SK-N-SH (cell line): ENCODE results near the gene CDH11. TPM values are rescaled to one million over a fixed set of nuclear protein-coding genes. Genes with fewer than 3 reads are reported as not detected.
A peak's percentile ranks its signal among the peaks of the same experiment; 100 is the strongest.

Source experiments
- CTCF ChIA-PET: fragments of 300-600, 350-600 bp; formaldehyde crosslinking; extraction: SDS; loops from one replicate; lab custom pipeline; 2021; lab: Yijun Ruan, JAX
- POLR2A ChIA-PET: fragments of 350-600 bp; sonication (Branson Sonifier 250); formaldehyde crosslinking; extraction: SDS; loops from one replicate; lab custom pipeline; 2020; ENCODE audit warnings: antibody characterized with exemption, inconsistent platforms; lab: Yijun Ruan, JAX
- DNase-seq: peaks from one replicate; pipeline ENCODE4 v3.0.0; 2012
- H2AFZ ChIP-seq: fragments of 200-600 bp; sonication (generic); 2 replicates; pipeline ENCODE4 v1.8.1; 2016; ENCODE audit warnings: antibody characterized with exemption, mild to moderate bottlenecking, low read depth
- H3F3A ChIP-seq: fragments of 200-600 bp; sonication (generic); replicated peaks from 2 replicates; pipeline ENCODE3; 2016; ENCODE audit warnings: antibody characterized with exemption, mild to moderate bottlenecking; ENCODE audit not compliant: insufficient read depth
- H3K27ac ChIP-seq, 2 experiments: fragments of 200-500 bp in 1 of 2; fragments of 200-600 bp in 1 of 2; sonication (Bioruptor generic) in 1 of 2; sonication (generic), shearing (Covaris generic) in 1 of 2; 2 replicates each; pipeline versions ENCODE4 v1.5.1 to v1.6.1; 2014 to 2016; ENCODE audit warnings: low read depth in 2 of 2, inconsistent platforms in 1 of 2, low read length in 1 of 2, mild to moderate bottlenecking in 1 of 2, mixed read lengths in 1 of 2
- H3K27me3 ChIP-seq: fragments of 200-600 bp; sonication (generic), shearing (Covaris generic); 2 replicates; pipeline ENCODE4 v1.6.1; 2016; ENCODE audit warnings: mixed run types; ENCODE audit not compliant: insufficient read depth
- H3K36me3 ChIP-seq, 2 experiments: fragments of 200-500 bp in 1 of 2; fragments of 200-600 bp in 1 of 2; sonication (Bioruptor generic) in 1 of 2; sonication (generic) in 1 of 2; replicated peaks in 1 of 2; 2 replicates each; pipeline versions ENCODE3 to v1.5.1; 2014 to 2016; ENCODE audit warnings: low read length in 1 of 2, mild to moderate bottlenecking in 1 of 2; ENCODE audit not compliant: insufficient read depth in 2 of 2, control insufficient read depth in 1 of 2
- H3K4me1 ChIP-seq, 2 experiments: fragments of 200-500 bp in 1 of 2; fragments of 200-600 bp in 1 of 2; sonication (Bioruptor generic) in 1 of 2; sonication (generic), shearing (Covaris generic) in 1 of 2; 2 replicates each; pipeline versions ENCODE4 v1.5.1 to v1.6.1; 2014 to 2016; ENCODE audit warnings: low read depth in 1 of 2, low read length in 1 of 2, mixed run types in 1 of 2; ENCODE audit not compliant: insufficient read depth in 2 of 2, control insufficient read depth in 1 of 2
- H3K4me2 ChIP-seq: fragments of 200-600 bp; sonication (generic), shearing (Covaris generic); 2 replicates; pipeline ENCODE4 v1.6.1; 2017; ENCODE audit warnings: mixed run types
- H3K4me3 ChIP-seq, 2 experiments: fragments of 200-500 bp in 1 of 2; fragments of 200-600 bp in 1 of 2; sonication (Bioruptor generic) in 1 of 2; sonication (generic), shearing (Covaris generic) in 1 of 2; 2 replicates each; pipeline versions ENCODE4 v1.5.1 to v1.8.1; 2014 to 2016; ENCODE audit warnings: low read depth in 2 of 2, inconsistent platforms in 1 of 2, low read length in 1 of 2, mild to moderate bottlenecking in 1 of 2, mixed read lengths in 1 of 2, moderate library complexity in 1 of 2
- H3K79me2 ChIP-seq: fragments of 200-600 bp; sonication (generic); 2 replicates; pipeline ENCODE4 v1.8.1; 2017; ENCODE audit warnings: mild to moderate bottlenecking; ENCODE audit not compliant: insufficient read depth
- H3K9ac ChIP-seq: fragments of 200-600 bp; sonication (generic); 2 replicates; pipeline ENCODE4 v1.6.1; 2017; ENCODE audit warnings: mixed run types
- H3K9me2 ChIP-seq: fragments of 200-600 bp; sonication (generic); 2 replicates; pipeline ENCODE4 v1.6.1; 2017; ENCODE audit warnings: mixed run types
- H3K9me3 ChIP-seq: fragments of 200-600 bp; sonication (generic); 2 replicates; pipeline ENCODE4 v1.6.1; 2017; ENCODE audit warnings: mixed run types, mild to moderate bottlenecking, moderate library complexity
- H4K20me1 ChIP-seq: fragments of 200-600 bp; sonication (generic); 2 replicates; pipeline ENCODE4 v1.6.1; 2017; ENCODE audit warnings: mild to moderate bottlenecking, mixed run types; ENCODE audit not compliant: insufficient read depth
- CHD2 ChIP-seq: fragments of 150-350 bp; IDR thresholded peaks from 2 replicates; pipeline ENCODE4 v1.6.1; 2018; ENCODE audit warnings: low read length; ENCODE audit not compliant: partially characterized antibody
- EP300 ChIP-seq, 2 experiments: IDR thresholded peaks; 2 replicates each; pipeline versions ENCODE4 v1.4.0 to v1.6.1; 2012; ENCODE audit warnings: borderline replicate concordance in 1 of 2, low read depth in 1 of 2, low read length in 1 of 2
- FOSL2 ChIP-seq: IDR thresholded peaks from 2 replicates; pipeline ENCODE4 v1.4.0; 2012; ENCODE audit warnings: low read depth, mild to moderate bottlenecking, moderate library complexity, borderline replicate concordance
- FOXJ3 ChIP-seq: sonication (generic); formaldehyde crosslinking; IDR thresholded peaks from 2 replicates; pipeline ENCODE4 v1.5.1; 2020; ENCODE audit warnings: mild to moderate bottlenecking, missing genetic modification reagents
- GABPA ChIP-seq: IDR thresholded peaks from 2 replicates; pipeline ENCODE4 v1.4.0; 2012; ENCODE audit warnings: low read depth, mild to moderate bottlenecking
- MAX ChIP-seq: IDR thresholded peaks from 2 replicates; pipeline ENCODE4 v1.4.0; 2012; ENCODE audit warnings: low read depth
- MXI1 ChIP-seq: IDR thresholded peaks from 2 replicates; pipeline ENCODE4 v1.6.1; 2012; ENCODE audit warnings: mild to moderate bottlenecking, low read depth, low read length, improper control_type of control experiment
- NFIC ChIP-seq: IDR thresholded peaks from 2 replicates; pipeline ENCODE4 v1.4.0; 2012; ENCODE audit warnings: borderline replicate concordance
- PBX3 ChIP-seq: IDR thresholded peaks from 2 replicates; pipeline ENCODE4; 2012
- POLR2AphosphoS5 ChIP-seq: IDR thresholded peaks from 2 replicates; pipeline ENCODE4 v1.6.1; 2012; ENCODE audit warnings: low read depth, low read length
- RAD21 ChIP-seq: IDR thresholded peaks from 2 replicates; pipeline ENCODE4 v1.6.1; 2012; ENCODE audit warnings: mild to moderate bottlenecking, low read length
- RCOR1 ChIP-seq: fragments of 150-350 bp; IDR thresholded peaks from 2 replicates; pipeline ENCODE4 v1.6.1; 2017; ENCODE audit warnings: antibody characterized with exemption, low read length
- REST ChIP-seq: IDR thresholded peaks from 2 replicates; pipeline ENCODE4 v1.6.1; 2012; ENCODE audit warnings: mild to moderate bottlenecking, low read depth, low read length, moderate library complexity
- RXRA ChIP-seq: IDR thresholded peaks from 2 replicates; pipeline ENCODE4 v1.4.0; 2012; ENCODE audit warnings: low read depth, mild to moderate bottlenecking, borderline replicate concordance
- TAF1 ChIP-seq: IDR thresholded peaks from 2 replicates; pipeline ENCODE4 v1.6.1; 2012; ENCODE audit warnings: low read depth, mild to moderate bottlenecking, low read length, moderate library complexity, borderline replicate concordance
- YY1 ChIP-seq: IDR thresholded peaks from 2 replicates; pipeline ENCODE4 v1.4.0; 2012; ENCODE audit warnings: low read depth, mild to moderate bottlenecking
- WGBS: methylation state at CpG from one replicate; pipeline ENCODE4 v1.1.6; 2017; ENCODE audit warnings: low lambda C conversion rate; 5-methylcytosine and 5-hydroxymethylcytosine counted together
- polyA plus RNA-seq, 3 experiments: library from polyadenylated mRNA; depleted of rRNA; stranded (reverse); fragments of >200 nt; gene quantifications; 2 replicates each; pipeline ENCODE4 v1.2.3, GENCODE V29; 2012

CDH11 gene
- polyA plus RNA-seq, 1 of the 3 experiments (the other 2 are of a cell fraction) = 269 TPM

DNA sequence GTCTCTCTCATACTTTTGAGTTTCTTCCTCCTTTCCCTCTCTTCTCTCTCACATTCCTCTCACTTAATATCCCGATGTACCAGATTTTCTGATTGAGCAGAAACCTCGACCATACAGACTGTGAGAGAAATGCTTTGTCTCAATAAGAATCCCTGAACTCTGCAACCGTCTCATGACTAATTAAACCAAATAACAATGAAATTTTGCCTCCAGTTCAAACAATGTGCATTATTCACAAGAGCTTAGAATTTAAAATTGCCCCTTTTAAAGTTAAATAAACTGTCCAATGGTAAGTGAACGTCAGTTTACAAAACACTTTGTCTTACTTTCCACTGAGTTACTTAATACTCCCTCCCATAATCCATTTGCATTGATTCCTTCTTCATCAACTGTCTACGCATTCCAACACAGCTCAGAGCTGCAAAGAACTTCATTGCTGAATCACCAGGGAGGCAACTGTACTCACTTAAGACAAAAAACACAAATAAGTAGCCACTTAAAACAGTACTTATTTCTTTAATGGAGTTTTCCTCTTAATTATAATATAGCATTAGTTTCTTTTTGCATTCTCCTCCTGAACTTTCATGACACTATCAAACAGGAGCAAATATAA lies 4.9 kb downstream of the CDH11 start:
- peak overlapping the region; percentile 83 for H3K4me2 ChIP-seq
- CTCF ChIA-PET = interaction anchor here (0.8 to 4.9 kb wide), 12 partner anchors 10 to 1656 kb away, joined by 3 to 22 read pairs (median 3); no protein-coding TSS in a partner anchor
- H3K27me3 ChIP-seq = no peaks in the 10 kb centered on the region
- peak overlapping the region; percentile 19; the same call in 1 of the 2 replicates for H3K9ac ChIP-seq
- H3K36me3 ChIP-seq = peaks cover 30 to 55% of the 10 kb centered on the region in 2 experiments
- no peak overlapping the region for H3K4me3 ChIP-seq
- WGBS = 80% methylated on average over 5 of the region's 5 CpGs
- no peak for DNase-seq
- TF ChIP-seq MXI1 (no peak), EP300 (IDR thresholded peaks at IDR 0.05; ENCODE audit: borderline replicate concordance in 1 of 2, low read depth in 1 of 2, low read length in 1 of 2) (no peak), POLR2AphosphoS5 (no peak), CHD2 (no peak), FOSL2 (no peak), FOXJ3 (CRISPR knock-in tag) (no peak), RXRA (no peak), PBX3 (no peak), GABPA (no peak), RAD21 (no peak), REST (no peak), TAF1 (no peak), NFIC (no peak), MAX (no peak), RCOR1 (no peak), YY1 (no peak)
- peaks cover 70% of the 10 kb centered on the region for H4K20me1 ChIP-seq
- no peaks in the 10 kb centered on the region for H3K9me3 ChIP-seq
- H3K27ac ChIP-seq = peak overlapping the region in 1 of 2 experiments; percentile 97; a peak in 1 of 4 replicates
- peaks cover 99% of the 10 kb centered on the region for H3K79me2 ChIP-seq
- H3K9me2 ChIP-seq = no peaks in the 10 kb centered on the region
- H2AFZ ChIP-seq = no peak overlapping the region
- H3K4me1 ChIP-seq = peaks cover 17 to 41% of the 10 kb centered on the region in 2 experiments
- POLR2A ChIA-PET = no interaction called here
- peaks cover 26% of the 10 kb centered on the region for H3F3A ChIP-seq
